Activated CD8-positive, alpha-beta memory T cell treated with anti-CD3 and anti-CD28 coated beads for 4 hours (primary cell): ENCODE data around the gene RNF123.
A peak's percentile ranks its signal among the peaks of the same experiment; 100 is the strongest.

ENCODE experiments used
- DNase-seq, 2 donors: peaks; one replicate each; pipeline ENCODE4 v3.0.0-alpha.2; 2020; ENCODE audit warnings: low read depth in 2 of 2

The RNF123 gene

GRCh38 chr3:49701388-49702077 lies 12.2 kb downstream of the RNF123 start:
- no peak for DNase-seq

GRCh38 chr3:49702672-49703071 lies 13.3 kb downstream of the RNF123 start:
- no peak for DNase-seq

GRCh38 chr3:49703443-49703927 lies 14.1 kb downstream of the RNF123 start:
- DNase-seq = peak in 1 of 2 donors; percentile 35

- DNase-seq = no peak
Observed at GRCh38 chr3:49703956-49704355, 14.6 kb downstream of the RNF123 start.

GRCh38 chr3:49704629-49705028 lies 15.3 kb downstream of the RNF123 start:
- DNase-seq = no peak

- no peak for DNase-seq
Observed at GRCh38 chr3:49705390-49705960, 16.1 kb downstream of the RNF123 start.

GRCh38 chr3:49706456-49707112 lies 17.2 kb downstream of the RNF123 start:
- no peak for DNase-seq

GRCh38 chr3:49707113-49707480 lies 17.7 kb downstream of the RNF123 start:
- no peak for DNase-seq

GRCh38 chr3:49709852-49710251 lies 20.5 kb downstream of the RNF123 start:
- DNase-seq = no peak

- no peak for DNase-seq
Observed at GRCh38 chr3:49711489-49711888, 22.1 kb downstream of the RNF123 start.

- DNase-seq = no peak
Observed at GRCh38 chr3:49712166-49712565, 22.8 kb downstream of the RNF123 start.

- DNase-seq = no peak
Observed at GRCh38 chr3:49712631-49713317, 23.4 kb downstream of the RNF123 start.

- no peak for DNase-seq
Observed at GRCh38 chr3:49713336-49714105, 24.2 kb downstream of the RNF123 start.

GRCh38 chr3:49714728-49715550 lies 25.6 kb downstream of the RNF123 start:
- no peak for DNase-seq

GRCh38 chr3:49715611-49716121 lies 26.3 kb downstream of the RNF123 start:
- no peak for DNase-seq

- no peak for DNase-seq
Observed at GRCh38 chr3:49716169-49716568, 26.8 kb downstream of the RNF123 start.

GRCh38 chr3:49716691-49717210 lies 27.4 kb downstream of the RNF123 start:
- no peak for DNase-seq

GRCh38 chr3:49717211-49717958 lies 28.0 kb downstream of the RNF123 start:
- no peak for DNase-seq

- no peak for DNase-seq
Observed at GRCh38 chr3:49717959-49718857, 28.9 kb downstream of the RNF123 start.
